Islet precursor cell (in vitro differentiated cells): ENCODE measurements around the gene TNFRSF19.
"Not testable (repeated sequence)": the region's sequence is repeated elsewhere in the genome, so short reads cannot be mapped to it uniquely, and the experiment has no call there.

Experiments used
- DNase-seq: peaks from one replicate; pipeline ENCODE4 v3.0.0-alpha.2; 2018

TNFRSF19 gene

GRCh38 chr13:23570099-23570920, at the start of gene TNFRSF19:
TSS of gene TNFRSF19 (plus strand) at chr13:23570412. CDS start at chr13:23590184, 19,772 bp downstream.
- DNase-seq, result peak; percentile 97

- DNase-seq, result not testable (repeated sequence)
These were observed 40.3 kb upstream of the TNFRSF19 start for GRCh38 chr13:23529926-23530325.

- no peak for DNase-seq
These were observed 38.8 kb upstream of the TNFRSF19 start for GRCh38 chr13:23531446-23531845.

GRCh38 chr13:23534090-23534489, 36.1 kb upstream of the TNFRSF19 start:
- no peak for DNase-seq

- DNase-seq, result no peak
These were observed 28.9 kb upstream of the TNFRSF19 start for GRCh38 chr13:23541221-23541824.

GRCh38 chr13:23544668-23545067, 25.5 kb upstream of the TNFRSF19 start:
- DNase-seq, result no peak

GRCh38 chr13:23547000-23547590, 23.1 kb upstream of the TNFRSF19 start:
- DNase-seq, result peak; percentile 68

- no peak for DNase-seq
These were observed 20.5 kb upstream of the TNFRSF19 start for GRCh38 chr13:23549724-23550123.

GRCh38 chr13:23550163-23550562, 20.0 kb upstream of the TNFRSF19 start:
- no peak for DNase-seq

GRCh38 chr13:23551213-23552008, 18.8 kb upstream of the TNFRSF19 start:
- no peak for DNase-seq

- no peak for DNase-seq
These were observed 18.0 kb upstream of the TNFRSF19 start for GRCh38 chr13:23552171-23552570.

- DNase-seq, result no peak
These were observed 17.6 kb upstream of the TNFRSF19 start for GRCh38 chr13:23552661-23553060.

GRCh38 chr13:23554000-23554399, 16.2 kb upstream of the TNFRSF19 start:
- peak; percentile 72 for DNase-seq

- DNase-seq, result no peak
These were observed 13.2 kb upstream of the TNFRSF19 start for GRCh38 chr13:23557043-23557442.

- no peak for DNase-seq
These were observed 12.5 kb upstream of the TNFRSF19 start for GRCh38 chr13:23557733-23558132.

- peak; percentile 61 for DNase-seq
These were observed 11.3 kb upstream of the TNFRSF19 start for GRCh38 chr13:23558675-23559536.

GRCh38 chr13:23560571-23561089, 9.6 kb upstream of the TNFRSF19 start:
- no peak for DNase-seq

- no peak for DNase-seq
These were observed 9.0 kb upstream of the TNFRSF19 start for GRCh38 chr13:23561261-23561660.

- DNase-seq, result no peak
These were observed 6.9 kb upstream of the TNFRSF19 start for GRCh38 chr13:23563085-23563845.

GRCh38 chr13:23567906-23568460, 2.2 kb upstream of the TNFRSF19 start:
- no peak for DNase-seq

GRCh38 chr13:23570921-23571315, 706 bp downstream of the TNFRSF19 start:
- DNase-seq, result no peak
